Neural progenitor cell (in vitro differentiated cells): ENCODE data around the gene LIPC. TPM values are rescaled to one million over a fixed set of nuclear protein-coding genes. Genes with fewer than 3 reads are reported as not detected.

Source experiments
- DNase-seq: peaks from one replicate; pipeline ENCODE4 v3.0.0-alpha.2; 2016; ENCODE audit warnings: low spot score
- H2AFZ ChIP-seq: fragments of 200-600 bp; sonication (generic); replicated peaks from 2 replicates; pipeline ENCODE4 v1.6.1; 2016; ENCODE audit warnings: antibody characterized with exemption
- H3F3A ChIP-seq: fragments of 200-600 bp; sonication (generic); 2 replicates; pipeline ENCODE4 v1.6.1; 2016; ENCODE audit warnings: antibody characterized with exemption, low read depth
- H3K27ac ChIP-seq: fragments of 200-600 bp; sonication (generic); 2 replicates; pipeline ENCODE4 v1.5.1; 2016; ENCODE audit warnings: mild to moderate bottlenecking
- H3K27me3 ChIP-seq: fragments of 200-600 bp; sonication (generic); 2 replicates; pipeline ENCODE4 v1.6.1; 2016; ENCODE audit warnings: mild to moderate bottlenecking, moderate library complexity
- H3K36me3 ChIP-seq: fragments of 200-600 bp; sonication (generic); 2 replicates; pipeline ENCODE4 v1.5.1; 2016
- H3K4me1 ChIP-seq: fragments of 200-600 bp; sonication (generic); 2 replicates; pipeline ENCODE4 v1.6.1; 2016; ENCODE audit warnings: mixed run types
- H3K4me2 ChIP-seq: fragments of 200-600 bp; sonication (generic); 2 replicates; pipeline ENCODE4 v1.6.1; 2016
- H3K4me3 ChIP-seq: fragments of 200-600 bp; sonication (generic); 2 replicates; pipeline ENCODE4 v1.5.1; 2016
- H3K79me2 ChIP-seq: fragments of 200-600 bp; sonication (generic); 2 replicates; pipeline ENCODE4 v1.6.1; 2016; ENCODE audit warnings: low read depth
- H3K9ac ChIP-seq: fragments of 200-600 bp; sonication (generic); 2 replicates; pipeline ENCODE4 v1.6.1; 2016
- H3K9me3 ChIP-seq: fragments of 200-600 bp; sonication (generic); 2 replicates; pipeline ENCODE4 v1.5.1; 2016; ENCODE audit warnings: low read depth
- H4K20me1 ChIP-seq: fragments of 200-600 bp; sonication (generic); 2 replicates; pipeline ENCODE4 v1.6.1; 2016; ENCODE audit warnings: low read depth
- H3K27ac Mint-ChIP-seq: 3 replicates; pipeline ENCODE4 v1.8.0; 2021; ENCODE audit warnings: mixed read lengths
- H3K27me3 Mint-ChIP-seq: 2 replicates; pipeline ENCODE4 v1.8.0; 2022; ENCODE audit warnings: low read depth, mild to moderate bottlenecking, inconsistent platforms, moderate library complexity, mixed read lengths; ENCODE audit not compliant: insufficient read depth
- H3K36me3 Mint-ChIP-seq: 3 replicates; pipeline ENCODE4 v1.8.0; 2021; ENCODE audit warnings: mixed read lengths
- H3K4me1 Mint-ChIP-seq: 3 replicates; pipeline ENCODE4 v1.8.0; 2021; ENCODE audit warnings: mixed read lengths
- H3K4me3 Mint-ChIP-seq: 3 replicates; pipeline ENCODE4 v1.8.0; 2021; ENCODE audit warnings: mild to moderate bottlenecking, moderate library complexity, mixed read lengths
- H3K9me3 Mint-ChIP-seq: 3 replicates; pipeline ENCODE4 v1.8.0; 2020; ENCODE audit warnings: mixed read lengths
- CTCF ChIP-seq: fragments of 200-600 bp; sonication (generic); IDR thresholded peaks from 2 replicates; pipeline ENCODE4 v1.5.1; 2017; ENCODE audit warnings: antibody characterized with exemption, mild to moderate bottlenecking
- EZH2 ChIP-seq: fragments of 200-600 bp; sonication (generic); IDR thresholded peaks from 2 replicates; pipeline ENCODE4 v1.6.1; 2017; ENCODE audit warnings: antibody characterized with exemption, mild to moderate bottlenecking, moderate library complexity
- EZH2phosphoT487 ChIP-seq: fragments of 200-600 bp; sonication (generic); IDR thresholded peaks from 2 replicates; pipeline ENCODE4 v1.6.1; 2017; ENCODE audit warnings: antibody characterized with exemption
- total RNA-seq: library from RNA; depleted of rRNA; stranded (reverse); fragments of >200 nt; gene quantifications from 2 replicates; pipeline ENCODE4 v1.2.3, GENCODE V29; 2015; ENCODE audit warnings: low replicate concordance

The LIPC gene
- total RNA-seq, 1 donor from 2014 or later: not detected

- no peak overlapping the region for H3K4me3 Mint-ChIP-seq
- Histone ChIP-seq H3K4me1 (no peaks in the 10 kb centered on the region), H2AFZ (peak overlapping the region; percentile 34), H3K79me2 (no peaks in the 10 kb centered on the region), H3K9me3 (no peaks in the 10 kb centered on the region), H3F3A (no peaks in the 10 kb centered on the region), H3K4me2 (no peak overlapping the region), H3K27ac (no peak overlapping the region), H3K27me3 (no peaks in the 10 kb centered on the region), H3K36me3 (no peaks in the 10 kb centered on the region), H3K4me3 (no peak overlapping the region), H4K20me1 (no peaks in the 10 kb centered on the region), H3K9ac (no peak overlapping the region)
- H3K36me3 Mint-ChIP-seq: no peaks in the 10 kb centered on the region
- H3K27ac Mint-ChIP-seq: no peak overlapping the region
- H3K9me3 Mint-ChIP-seq: no peaks in the 10 kb centered on the region
- H3K27me3 Mint-ChIP-seq: no peaks in the 10 kb centered on the region
- no peaks in the 10 kb centered on the region for H3K4me1 Mint-ChIP-seq
- TF ChIP-seq EZH2: no peak
- TF ChIP-seq CTCF: no peak
- TF ChIP-seq EZH2phosphoT487: no peak
- DNase-seq: no peak
These were observed 11.2 kb upstream of the LIPC start for GRCh38 chr15:58420579-58421043.

GRCh38 chr15:58423205-58423604 lies 8.6 kb upstream of the LIPC start:
- no peak overlapping the region for H3K27ac ChIP-seq
- Mint-ChIP-seq H3K27me3 (no peaks in the 10 kb centered on the region), H3K36me3 (no peaks in the 10 kb centered on the region), H3K4me1 (no peaks in the 10 kb centered on the region), H3K4me3 (no peak overlapping the region), H3K27ac (no peak overlapping the region), H3K9me3 (no peaks in the 10 kb centered on the region)
- no peaks in the 10 kb centered on the region for H3K9me3 ChIP-seq
- no peaks in the 10 kb centered on the region for H4K20me1 ChIP-seq
- no peaks in the 10 kb centered on the region for H3K79me2 ChIP-seq
- H3K36me3 ChIP-seq: no peaks in the 10 kb centered on the region
- no peak overlapping the region for H3K4me3 ChIP-seq
- H3K4me2 ChIP-seq: no peak overlapping the region
- no peak for TF ChIP-seq EZH2
- TF ChIP-seq CTCF: no peak
- TF ChIP-seq EZH2phosphoT487: no peak
- no peak overlapping the region for H3K9ac ChIP-seq
- H3F3A ChIP-seq: no peaks in the 10 kb centered on the region
- H3K27me3 ChIP-seq: no peaks in the 10 kb centered on the region
- no peaks in the 10 kb centered on the region for H3K4me1 ChIP-seq
- DNase-seq: no peak
- no peak overlapping the region for H2AFZ ChIP-seq

GRCh38 chr15:58423831-58424608 lies 7.8 kb upstream of the LIPC start:
- H3K9ac ChIP-seq: no peak overlapping the region
- H3K36me3 ChIP-seq: no peaks in the 10 kb centered on the region
- DNase-seq: no peak
- no peaks in the 10 kb centered on the region for H3K4me1 ChIP-seq
- no peak overlapping the region for H3K27ac ChIP-seq
- TF ChIP-seq CTCF (no peak), EZH2 (no peak), EZH2phosphoT487 (no peak)
- Mint-ChIP-seq H3K36me3 (no peaks in the 10 kb centered on the region), H3K4me1 (no peaks in the 10 kb centered on the region), H3K9me3 (no peaks in the 10 kb centered on the region), H3K4me3 (no peak overlapping the region), H3K27ac (no peak overlapping the region), H3K27me3 (no peaks in the 10 kb centered on the region)
- no peaks in the 10 kb centered on the region for H3K79me2 ChIP-seq
- H4K20me1 ChIP-seq: no peaks in the 10 kb centered on the region
- H3K4me2 ChIP-seq: no peak overlapping the region
- H3K9me3 ChIP-seq: no peaks in the 10 kb centered on the region
- H3K27me3 ChIP-seq: no peaks in the 10 kb centered on the region
- H2AFZ ChIP-seq: no peak overlapping the region
- H3K4me3 ChIP-seq: no peak overlapping the region
- no peaks in the 10 kb centered on the region for H3F3A ChIP-seq
